Osteoblast (primary cell): ENCODE results near the gene AKAP13. TPM values are rescaled to one million over a fixed set of nuclear protein-coding genes. Genes with fewer than 3 reads are reported as not detected.
A peak's percentile ranks its signal among the peaks of the same experiment; 100 is the strongest.

ENCODE experiments used
- DNase-seq: peaks from one replicate; pipeline ENCODE4 v3.0.0; 2011; ENCODE audit warnings: low spot score, mixed read lengths; ENCODE audit not compliant: insufficient read length; ENCODE audit errors: missing footprints
- H2AFZ ChIP-seq: 2 replicates; pipeline ENCODE4 v1.6.0; 2011; ENCODE audit warnings: mild to moderate bottlenecking, low read length
- H3K27ac ChIP-seq: 2 replicates; pipeline ENCODE4 v1.5.1; 2011; ENCODE audit warnings: mild to moderate bottlenecking, low read depth, low read length, moderate library complexity
- H3K27me3 ChIP-seq: 2 replicates; pipeline ENCODE4 v1.6.0; 2012; ENCODE audit warnings: mild to moderate bottlenecking, control low read depth, inconsistent platforms, low read length, moderate library complexity; ENCODE audit not compliant: insufficient read depth
- H3K36me3 ChIP-seq: 2 replicates; pipeline ENCODE4 v1.5.1; 2011; ENCODE audit warnings: mild to moderate bottlenecking, low read length, control low read depth, moderate library complexity; ENCODE audit not compliant: insufficient read depth
- H3K4me1 ChIP-seq: 2 replicates; pipeline ENCODE4 v1.5.1; 2011; ENCODE audit warnings: mild to moderate bottlenecking, low read length, control low read depth, moderate library complexity; ENCODE audit not compliant: insufficient read depth
- H3K4me2 ChIP-seq: 2 replicates; pipeline ENCODE4 v1.6.0; 2011; ENCODE audit warnings: mild to moderate bottlenecking, low read length; ENCODE audit not compliant: insufficient read depth
- H3K4me3 ChIP-seq: fragments of 200-600 bp; sonication (generic); 3 replicates; pipeline ENCODE4 v1.5.1; 2012; ENCODE audit warnings: mild to moderate bottlenecking, low read length, inconsistent platforms; ENCODE audit not compliant: insufficient read depth
- H3K79me2 ChIP-seq: 2 replicates; pipeline ENCODE4 v1.6.0; 2012; ENCODE audit warnings: mild to moderate bottlenecking, low read length, control low read depth, inconsistent platforms; ENCODE audit not compliant: insufficient read depth
- H3K9me3 ChIP-seq: 2 replicates; pipeline ENCODE4 v1.5.1; 2011; ENCODE audit warnings: low read depth, low read length, control low read depth
- H4K20me1 ChIP-seq: 2 replicates; pipeline ENCODE4 v1.6.0; 2012; ENCODE audit warnings: mild to moderate bottlenecking, low read length, control low read depth; ENCODE audit not compliant: insufficient read depth
- CTCF ChIP-seq: IDR thresholded peaks from 2 replicates; pipeline ENCODE4 v1.5.1; 2011; ENCODE audit warnings: mild to moderate bottlenecking, low read depth, low read length, moderate library complexity; ENCODE audit errors: extremely low read depth
- total RNA-seq: library from RNA; depleted of rRNA; stranded (reverse); fragments of >200 nt; gene quantifications from 2 replicates; pipeline ENCODE4 v1.2.3, GENCODE V29; 2012

The AKAP13 gene
- total RNA-seq, 1 donor = 77.1 TPM

- Histone ChIP-seq H3K36me3 (peaks cover 3% of the 10 kb centered on the region), H3K27ac (no peak overlapping the region), H2AFZ (no peak overlapping the region), H3K9me3 (no peaks in the 10 kb centered on the region), H3K4me3 (no peak overlapping the region), H3K27me3 (no peaks in the 10 kb centered on the region), H4K20me1 (peaks cover 28% of the 10 kb centered on the region), H3K4me2 (no peak overlapping the region), H3K79me2 (peaks cover 42% of the 10 kb centered on the region), H3K4me1 (peaks cover 28% of the 10 kb centered on the region)
- no peak for TF ChIP-seq CTCF
- DNase-seq = peak; percentile 66
Measured at GRCh38 chr15:85769182-85769900, 388.9 kb downstream of the AKAP13 start.

GRCh38 chr15:85770096-85771041, 390.0 kb downstream of the AKAP13 start:
- Histone ChIP-seq H3K27ac (peak overlapping the region; percentile 38), H3K79me2 (peaks cover 48% of the 10 kb centered on the region), H4K20me1 (peaks cover 26% of the 10 kb centered on the region), H3K4me2 (no peak overlapping the region), H3K4me1 (peaks cover 21% of the 10 kb centered on the region), H2AFZ (no peak overlapping the region), H3K27me3 (no peaks in the 10 kb centered on the region), H3K9me3 (no peaks in the 10 kb centered on the region), H3K4me3 (no peak overlapping the region), H3K36me3 (peaks cover 3% of the 10 kb centered on the region)
- DNase-seq = peak; percentile 83
- no peak for TF ChIP-seq CTCF

- Histone ChIP-seq H3K4me3 (no peak overlapping the region), H3K36me3 (peaks cover 3% of the 10 kb centered on the region), H2AFZ (peak overlapping the region; percentile 36), H3K9me3 (no peaks in the 10 kb centered on the region), H4K20me1 (peaks cover 23% of the 10 kb centered on the region), H3K4me2 (peak overlapping the region; percentile 65), H3K79me2 (peaks cover 51% of the 10 kb centered on the region), H3K27ac (peak overlapping the region; percentile 38), H3K4me1 (peaks cover 21% of the 10 kb centered on the region), H3K27me3 (no peaks in the 10 kb centered on the region)
- TF ChIP-seq CTCF = no peak
- DNase-seq = peak; percentile 89
Measured at GRCh38 chr15:85771271-85771670, 390.9 kb downstream of the AKAP13 start.
